AG10803 (cell line): ENCODE measurements around the gene OXGR1.

Experiments used
- DNase-seq: peaks from one replicate; pipeline ENCODE4 v3.0.0; 2010; ENCODE audit warnings: low read depth
- H3K4me3 ChIP-seq: 2 replicates; pipeline ENCODE4 v1.5.1; 2011; ENCODE audit warnings: mild to moderate bottlenecking, low read length, control low read depth
- CTCF ChIP-seq: conservative IDR thresholded peaks from 2 replicates; pipeline ENCODE4 v1.5.1; 2011; ENCODE audit warnings: mild to moderate bottlenecking, low read length, control low read depth, inconsistent platforms

OXGR1 gene

GRCh38 chr13:97004096-97004876 lies 10.0 kb upstream of the OXGR1 start:
- DNase-seq = peak; percentile 75
- no peak for TF ChIP-seq CTCF
- no peak overlapping the region for H3K4me3 ChIP-seq

- no peak for DNase-seq
- no peak for TF ChIP-seq CTCF
- no peak overlapping the region for H3K4me3 ChIP-seq
Measured at GRCh38 chr13:97003071-97003470, 8.8 kb upstream of the OXGR1 start.

- no peak for DNase-seq
- no peak for TF ChIP-seq CTCF
- no peak overlapping the region for H3K4me3 ChIP-seq
Measured at GRCh38 chr13:97002581-97002980, 8.3 kb upstream of the OXGR1 start.

GRCh38 chr13:97001636-97002035 lies 7.4 kb upstream of the OXGR1 start:
- H3K4me3 ChIP-seq = no peak overlapping the region
- no peak for DNase-seq
- TF ChIP-seq CTCF = no peak

- DNase-seq = peak; percentile 71
- no peak overlapping the region for H3K4me3 ChIP-seq
- no peak for TF ChIP-seq CTCF
Measured at GRCh38 chr13:97000295-97000925, 6.1 kb upstream of the OXGR1 start.

- TF ChIP-seq CTCF = no peak
- no peak for DNase-seq
- no peak overlapping the region for H3K4me3 ChIP-seq
Measured at GRCh38 chr13:96999091-96999490, 4.8 kb upstream of the OXGR1 start.

GRCh38 chr13:96998051-96998450 lies 3.8 kb upstream of the OXGR1 start:
- no peak overlapping the region for H3K4me3 ChIP-seq
- no peak for TF ChIP-seq CTCF
- DNase-seq = no peak
